NK-92 treated with Interleukin-12 subunit alpha and Interleukin-12 subunit beta, amount 100 ng/mL, for 24 hours (cell line): Measurements from ENCODE around the gene PTN.
"Not testable (repeated sequence)": the region's sequence is repeated elsewhere in the genome, so short reads cannot be mapped to it uniquely, and the experiment has no call there.

Experiments used
- DNase-seq: peaks from one replicate; lab custom pipeline; 2025; lab: John Stamatoyannopoulos, UW

Gene PTN

GRCh38 chr7:137266764-137267163, 76.8 kb downstream of the PTN start:
- DNase-seq = no peak

- not testable (repeated sequence) for DNase-seq
Measured at GRCh38 chr7:137265480-137265879, 78.1 kb downstream of the PTN start.

- no peak for DNase-seq
Measured at GRCh38 chr7:137262599-137262998, 80.9 kb downstream of the PTN start.

GRCh38 chr7:137258552-137258951, 85.0 kb downstream of the PTN start:
- DNase-seq = no peak

- no peak for DNase-seq
Measured at GRCh38 chr7:137254766-137255165, 88.8 kb downstream of the PTN start.

- no peak for DNase-seq
Measured at GRCh38 chr7:137245890-137246289, 97.6 kb downstream of the PTN start.

GRCh38 chr7:137245186-137245585, 98.3 kb downstream of the PTN start:
- no peak for DNase-seq

- no peak for DNase-seq
Measured at GRCh38 chr7:137243741-137244140, 99.8 kb downstream of the PTN start.

GRCh38 chr7:137242616-137243015, 100.9 kb downstream of the PTN start:
- DNase-seq = no peak

GRCh38 chr7:137241655-137242360, 101.7 kb downstream of the PTN start:
- DNase-seq = no peak

GRCh38 chr7:137239186-137239585, 104.3 kb downstream of the PTN start:
- DNase-seq = not testable (repeated sequence)

GRCh38 chr7:137235434-137235833, 108.1 kb downstream of the PTN start:
- no peak for DNase-seq

- DNase-seq = no peak
Measured at GRCh38 chr7:137231167-137231566, 112.4 kb downstream of the PTN start.

GRCh38 chr7:137221467-137221866, 122.1 kb downstream of the PTN start:
- DNase-seq = no peak

- no peak for DNase-seq
Measured at GRCh38 chr7:137213744-137214143, 129.8 kb downstream of the PTN start.

GRCh38 chr7:137209151-137209817, 134.2 kb downstream of the PTN start:
- DNase-seq = no peak

GRCh38 chr7:137206770-137207169, 136.8 kb downstream of the PTN start:
- DNase-seq = no peak

- no peak for DNase-seq
Measured at GRCh38 chr7:137204246-137204645, 139.3 kb downstream of the PTN start.

- no peak for DNase-seq
Measured at GRCh38 chr7:137203351-137203750, 140.2 kb downstream of the PTN start.

- no peak for DNase-seq
Measured at GRCh38 chr7:137196648-137197047, 146.9 kb downstream of the PTN start.

- DNase-seq = no peak
Measured at GRCh38 chr7:137195996-137196395, 147.5 kb downstream of the PTN start.

GRCh38 chr7:137181619-137182018, 161.9 kb downstream of the PTN start:
- DNase-seq = not testable (repeated sequence)
